ENCODE results near the gene OTUD1. TPM values are rescaled to one million over a fixed set of nuclear protein-coding genes. Genes with fewer than 3 reads are reported as not detected.

OTUD1 gene
- total RNA-seq, 1 donor from 2014 or later, result 11.9 TPM

GRCh38 chr10:23479798-23480473, 41.1 kb downstream of the OTUD1 start:
- peaks cover 1% of the 10 kb centered on the region for H3K27me3 Mint-ChIP-seq (ENCODE audit: unreplicated experiment)
- peaks cover 4% of the 10 kb centered on the region for H3K4me1 Mint-ChIP-seq (ENCODE audit: unreplicated experiment)
- no peak overlapping the region for H3K27ac Mint-ChIP-seq (ENCODE audit: unreplicated experiment)
- no peaks in the 10 kb centered on the region for H3K9me3 Mint-ChIP-seq (ENCODE audit: unreplicated experiment)
- TF ChIP-seq CTCF (IDR thresholded peaks at IDR 0.05; ENCODE audit: unreplicated experiment), result no peak
- no peak for DNase-seq (ENCODE audit: low spot score)
- H3K4me3 Mint-ChIP-seq (ENCODE audit: unreplicated experiment), result no peak overlapping the region
- H3K36me3 Mint-ChIP-seq (ENCODE audit: low read depth, unreplicated experiment), result no peaks in the 10 kb centered on the region

GRCh38 chr10:23481363-23481961, 42.6 kb downstream of the OTUD1 start:
- TF ChIP-seq CTCF (IDR thresholded peaks at IDR 0.05; ENCODE audit: unreplicated experiment), result no peak
- Mint-ChIP-seq H3K36me3 (ENCODE audit: low read depth, unreplicated experiment) (no peaks in the 10 kb centered on the region), H3K4me1 (ENCODE audit: unreplicated experiment) (peaks cover 4% of the 10 kb centered on the region), H3K27me3 (ENCODE audit: unreplicated experiment) (no peaks in the 10 kb centered on the region), H3K9me3 (ENCODE audit: unreplicated experiment) (no peaks in the 10 kb centered on the region), H3K4me3 (ENCODE audit: unreplicated experiment) (no peak overlapping the region), H3K27ac (ENCODE audit: unreplicated experiment) (no peak overlapping the region)
- no peak for DNase-seq (ENCODE audit: low spot score)

GRCh38 chr10:23490115-23490514, 51.2 kb downstream of the OTUD1 start:
- H3K36me3 Mint-ChIP-seq (ENCODE audit: low read depth, unreplicated experiment), result no peaks in the 10 kb centered on the region
- H3K27me3 Mint-ChIP-seq (ENCODE audit: unreplicated experiment), result no peaks in the 10 kb centered on the region
- no peaks in the 10 kb centered on the region for H3K4me1 Mint-ChIP-seq (ENCODE audit: unreplicated experiment)
- TF ChIP-seq CTCF (IDR thresholded peaks at IDR 0.05; ENCODE audit: unreplicated experiment), result no peak
- H3K27ac Mint-ChIP-seq (ENCODE audit: unreplicated experiment), result no peak overlapping the region
- H3K9me3 Mint-ChIP-seq (ENCODE audit: unreplicated experiment), result no peaks in the 10 kb centered on the region
- no peak for DNase-seq (ENCODE audit: low spot score)
- no peak overlapping the region for H3K4me3 Mint-ChIP-seq (ENCODE audit: unreplicated experiment)

Small RNAs within 50 kb of the gene (microRNA-seq; reads per million reads assigned to microRNA genes)
- gene MIR1254-2 (ENCODE audit: unreplicated experiment), result not detected

Other genes with a start within 250 kb of the OTUD1 start
- gene PTF1A, start 246.8 kb upstream of the OTUD1 start, total RNA-seq (ENCODE audit: unreplicated experiment), result not detected
- gene C10orf67, start 94.3 kb upstream of the OTUD1 start, total RNA-seq (ENCODE audit: unreplicated experiment), result not detected